B cell (primary cell): Measurements from ENCODE around the gene ZBTB17.

Experiments used
- EZH2 ChIP-seq: IDR thresholded peaks from 2 replicates; pipeline ENCODE4 v1.6.1; 2012; ENCODE audit warnings: borderline replicate concordance, low read depth, mild to moderate bottlenecking, moderate library complexity, low read length; ENCODE audit not compliant: insufficient read depth, poor library complexity, severe bottlenecking
- TF ChIP-seq, protein P1 (sequence below): fragments of 200-600 bp; IDR thresholded peaks from one replicate; pipeline ENCODE4 v1.8.0; 2022; ENCODE audit warnings: antibody characterized with exemption, mild to moderate bottlenecking

DNA sequence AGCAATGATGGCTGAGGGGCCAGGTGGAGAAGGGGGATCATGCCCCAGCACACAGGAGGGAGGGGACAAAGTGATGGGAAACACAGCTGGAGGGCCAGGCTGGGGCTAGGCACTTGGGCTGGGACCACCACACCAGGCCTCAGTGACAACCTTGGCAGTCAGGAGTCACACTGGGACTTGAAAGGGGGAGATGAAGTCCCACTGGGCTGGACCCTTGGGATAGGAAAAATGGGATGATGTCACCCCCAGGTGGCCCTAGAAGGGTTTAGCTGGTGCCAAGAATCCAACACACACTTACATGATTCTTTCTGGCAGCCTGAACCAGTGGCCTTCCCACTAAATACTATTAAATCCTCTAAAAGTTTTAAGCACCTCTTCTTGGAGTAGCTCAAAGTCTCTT, 17.1 kb downstream of the ZBTB17 start:
- TF ChIP-seq, protein P1, sequence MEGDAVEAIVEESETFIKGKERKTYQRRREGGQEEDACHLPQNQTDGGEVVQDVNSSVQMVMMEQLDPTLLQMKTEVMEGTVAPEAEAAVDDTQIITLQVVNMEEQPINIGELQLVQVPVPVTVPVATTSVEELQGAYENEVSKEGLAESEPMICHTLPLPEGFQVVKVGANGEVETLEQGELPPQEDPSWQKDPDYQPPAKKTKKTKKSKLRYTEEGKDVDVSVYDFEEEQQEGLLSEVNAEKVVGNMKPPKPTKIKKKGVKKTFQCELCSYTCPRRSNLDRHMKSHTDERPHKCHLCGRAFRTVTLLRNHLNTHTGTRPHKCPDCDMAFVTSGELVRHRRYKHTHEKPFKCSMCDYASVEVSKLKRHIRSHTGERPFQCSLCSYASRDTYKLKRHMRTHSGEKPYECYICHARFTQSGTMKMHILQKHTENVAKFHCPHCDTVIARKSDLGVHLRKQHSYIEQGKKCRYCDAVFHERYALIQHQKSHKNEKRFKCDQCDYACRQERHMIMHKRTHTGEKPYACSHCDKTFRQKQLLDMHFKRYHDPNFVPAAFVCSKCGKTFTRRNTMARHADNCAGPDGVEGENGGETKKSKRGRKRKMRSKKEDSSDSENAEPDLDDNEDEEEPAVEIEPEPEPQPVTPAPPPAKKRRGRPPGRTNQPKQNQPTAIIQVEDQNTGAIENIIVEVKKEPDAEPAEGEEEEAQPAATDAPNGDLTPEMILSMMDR, result no peak
- TF ChIP-seq EZH2, result no peak
